WTC11 (cell line): ENCODE results near the gene ZDHHC8.

ENCODE experiments used
- SP1 ChIP-seq: sonication (generic); formaldehyde crosslinking; conservative IDR thresholded peaks from 2 replicates; pipeline ENCODE4 v1.8.1; 2022; ENCODE audit warnings: missing genetic modification reagents
- TF ChIP-seq, protein P1 (sequence below): fragments of 200-600 bp; IDR thresholded peaks from 2 replicates; pipeline ENCODE4 v1.8.0; 2022; ENCODE audit warnings: antibody characterized with exemption

DNA sequence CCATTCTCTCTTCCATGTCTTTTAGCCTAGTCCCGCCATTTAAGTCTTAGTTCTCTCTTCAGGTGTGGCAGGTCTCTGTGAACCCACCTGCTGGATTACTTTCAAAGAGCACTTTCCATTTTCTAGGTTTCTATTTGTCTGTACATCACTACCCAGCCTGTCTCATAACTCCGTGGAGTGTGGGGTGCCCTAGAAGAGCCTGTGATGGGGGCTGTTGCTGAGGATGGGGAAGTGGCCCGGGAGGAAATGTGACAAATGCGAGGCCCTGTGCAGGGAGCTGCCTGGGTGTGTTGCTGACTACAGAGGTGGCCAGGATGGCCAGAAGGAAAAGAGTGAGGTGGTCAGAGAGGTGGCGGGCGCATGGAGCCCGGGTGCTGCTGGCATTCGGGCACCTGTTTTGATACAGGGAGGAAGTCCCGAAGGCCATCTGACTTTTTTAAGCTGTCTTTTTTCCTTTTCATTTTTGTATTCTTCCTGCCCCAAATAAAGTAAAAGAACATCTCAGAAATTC lies 40.8 kb upstream of the ZDHHC8 start:
- no peak for TF ChIP-seq SP1 (CRISPR knock-in tag)
- TF ChIP-seq, protein P1, sequence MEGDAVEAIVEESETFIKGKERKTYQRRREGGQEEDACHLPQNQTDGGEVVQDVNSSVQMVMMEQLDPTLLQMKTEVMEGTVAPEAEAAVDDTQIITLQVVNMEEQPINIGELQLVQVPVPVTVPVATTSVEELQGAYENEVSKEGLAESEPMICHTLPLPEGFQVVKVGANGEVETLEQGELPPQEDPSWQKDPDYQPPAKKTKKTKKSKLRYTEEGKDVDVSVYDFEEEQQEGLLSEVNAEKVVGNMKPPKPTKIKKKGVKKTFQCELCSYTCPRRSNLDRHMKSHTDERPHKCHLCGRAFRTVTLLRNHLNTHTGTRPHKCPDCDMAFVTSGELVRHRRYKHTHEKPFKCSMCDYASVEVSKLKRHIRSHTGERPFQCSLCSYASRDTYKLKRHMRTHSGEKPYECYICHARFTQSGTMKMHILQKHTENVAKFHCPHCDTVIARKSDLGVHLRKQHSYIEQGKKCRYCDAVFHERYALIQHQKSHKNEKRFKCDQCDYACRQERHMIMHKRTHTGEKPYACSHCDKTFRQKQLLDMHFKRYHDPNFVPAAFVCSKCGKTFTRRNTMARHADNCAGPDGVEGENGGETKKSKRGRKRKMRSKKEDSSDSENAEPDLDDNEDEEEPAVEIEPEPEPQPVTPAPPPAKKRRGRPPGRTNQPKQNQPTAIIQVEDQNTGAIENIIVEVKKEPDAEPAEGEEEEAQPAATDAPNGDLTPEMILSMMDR, result no peak
